Measurements from ENCODE around the gene PAK4.

DNA sequence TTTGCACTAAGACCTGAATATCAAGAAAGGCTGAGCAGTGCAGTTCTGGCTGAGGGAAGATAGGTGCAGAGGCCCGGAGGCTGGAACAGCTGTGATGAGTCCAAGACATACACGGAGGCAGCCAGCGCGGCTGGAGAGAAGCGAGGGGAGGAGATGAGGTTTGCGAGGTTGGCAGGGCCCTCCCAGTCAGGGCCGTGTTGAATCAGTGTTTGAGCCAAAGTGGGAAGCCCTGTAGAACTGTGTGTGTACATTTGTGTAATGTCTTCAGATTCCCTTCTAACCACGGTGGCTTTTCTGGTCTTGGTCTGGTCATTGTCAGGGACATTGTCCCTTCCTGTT, 34.9 kb downstream of the PAK4 start:
- no peak for TF ChIP-seq CTCF (IDR thresholded peaks at IDR 0.05)
- TF ChIP-seq POLR2AphosphoS5 (IDR thresholded peaks at IDR 0.05): no peak
- TF ChIP-seq POLR2A (IDR thresholded peaks at IDR 0.05): no peak
- TF ChIP-seq EP300 (IDR thresholded peaks at IDR 0.05): no peak

Data from suprapubic skin (tissue), 4 donors.